Erythroblast (primary cell): ENCODE results near the gene C1orf198.

Experiments
- GATA1 ChIP-seq: IDR thresholded peaks from 2 replicates; pipeline ENCODE4 v1.6.1; 2011; ENCODE audit warnings: low read depth, mild to moderate bottlenecking, control low read depth, low read length, moderate library complexity
- POLR2A ChIP-seq: IDR thresholded peaks from 2 replicates; pipeline ENCODE4 v1.6.1; 2011; ENCODE audit warnings: mild to moderate bottlenecking, low read length

DNA sequence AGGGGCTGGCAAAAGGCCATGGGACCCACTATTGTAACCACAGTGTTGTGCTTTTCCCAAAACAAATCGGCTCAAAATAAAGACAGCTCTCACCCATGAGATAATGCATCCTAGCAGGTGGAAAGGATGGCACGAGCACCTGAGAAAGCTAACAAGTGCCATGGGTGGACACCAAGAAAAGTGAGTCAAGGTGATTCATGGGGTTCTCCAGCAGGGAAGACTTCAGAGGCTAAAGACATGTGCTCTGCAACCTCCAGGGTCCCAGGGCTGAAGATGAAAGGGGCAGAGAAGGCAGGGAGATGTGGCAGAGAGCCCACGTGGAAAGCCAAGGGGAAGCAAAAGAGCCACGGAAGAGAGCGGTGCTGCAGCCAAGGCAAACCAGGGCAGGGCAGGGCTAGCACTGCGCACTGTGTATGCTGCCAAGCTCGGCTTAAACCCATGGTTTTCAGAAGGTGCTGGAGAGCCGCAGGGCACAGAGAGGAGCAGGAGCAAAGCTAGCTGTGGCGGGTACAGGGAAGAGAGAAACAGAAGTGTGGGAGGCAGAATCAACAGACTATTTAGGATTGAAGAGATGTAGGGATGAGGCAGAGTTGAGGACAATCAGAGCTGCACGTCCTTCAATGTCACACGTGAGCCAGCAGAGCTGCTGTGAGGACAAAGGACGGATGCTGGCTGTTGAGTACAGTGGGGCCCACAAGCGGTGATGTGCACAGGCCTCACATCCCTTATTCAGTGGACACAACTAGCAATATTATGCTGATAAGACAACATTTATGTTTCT is 41.8 kb upstream of the C1orf198 start:
- TF ChIP-seq POLR2A: no peak
- no peak for TF ChIP-seq GATA1
